ENCODE results near the gene VPS13D. TPM values are rescaled to one million over a fixed set of nuclear protein-coding genes. Genes with fewer than 3 reads are reported as not detected.

VPS13D gene
- total RNA-seq, 1 experiment from 2014 or later: 31.6 TPM

DNA sequence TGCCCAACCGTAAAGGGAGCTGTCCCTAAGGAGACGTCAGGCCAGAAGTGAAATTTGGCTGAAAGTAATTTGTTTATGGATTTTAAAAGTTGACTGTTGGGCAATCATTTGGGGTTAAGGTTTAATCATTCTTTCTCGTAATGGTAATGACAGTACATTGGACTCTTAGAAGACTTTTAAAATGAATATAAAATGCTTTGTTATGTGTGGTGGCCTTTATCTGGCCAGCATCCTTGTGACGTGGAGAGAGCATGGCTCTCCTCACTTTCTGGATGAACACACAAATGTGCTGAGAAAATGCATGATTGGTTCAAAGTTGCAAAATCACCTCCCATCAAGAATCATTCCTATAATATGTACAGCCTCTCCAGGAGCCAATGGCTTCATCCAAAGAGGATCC is 227.9 kb downstream of the VPS13D start:
- Histone ChIP-seq H4K20me1 (ENCODE audit: insufficient read depth) (no peaks in the 10 kb centered on the region), H3K79me2 (ENCODE audit: insufficient read depth, low read length) (no peaks in the 10 kb centered on the region), H2AFZ (ENCODE audit: low read depth, low read length, poor library complexity, severe bottlenecking) (no peak overlapping the region), H3K27me3 (ENCODE audit: insufficient read depth, low read length) (no peaks in the 10 kb centered on the region), H3K4me3 (replicated peaks in 1 of 2; ENCODE audit: low read depth in 1 of 2, low read length in 2 of 2) (no peak overlapping the region), H3K4me1 (ENCODE audit: control insufficient read depth in 1 of 2, insufficient read depth in 2 of 2, low read length in 2 of 2) (peaks cover 11 to 40% of the 10 kb centered on the region in 2 experiments; a peak in 3 of 4 replicates), H3K9me2 (ENCODE audit: insufficient read depth) (no peaks in the 10 kb centered on the region), H3K9ac (ENCODE audit: low read length) (no peak overlapping the region), H3K27ac (ENCODE audit: low read depth, low read length) (no peak overlapping the region), H3K9me3 (ENCODE audit: control insufficient read depth in 1 of 2, insufficient read depth in 1 of 2, low read depth in 1 of 2, low read length in 2 of 2) (no peaks in the 10 kb centered on the region), H3K36me3 (ENCODE audit: control insufficient read depth in 1 of 2, insufficient read depth in 2 of 2, low read length in 2 of 2) (no peaks in the 10 kb centered on the region), H3K4me2 (ENCODE audit: low read length) (no peak overlapping the region)
- DNase-seq (ENCODE audit: low read depth, low spot score): no peak
- ChIA-PET RAD21 (ENCODE audit: low non-redundant PET in 1 of 2, low total read pairs in 2 of 2, uncharacterized antibody in 2 of 2, unreplicated experiment in 2 of 2) (no interaction called here), CTCF (interaction anchor here (1.1 kb wide), 1 partner anchor 17 kb away, joined by 4 read pairs; no protein-coding TSS in a partner anchor), POLR2A (no interaction called here)
- no TSS peak for BruUV-seq (replicated peaks)
- intact Hi-C loops (cut with micrococcal nuclease): no loop called here
- TF ChIP-seq SP1 (IDR thresholded peaks at IDR 0.05; ENCODE audit: low read depth): no peak
- TF ChIP-seq ELF1 (IDR thresholded peaks at IDR 0.05; ENCODE audit: borderline replicate concordance, low read depth): no peak
- TF ChIP-seq, protein P1, sequence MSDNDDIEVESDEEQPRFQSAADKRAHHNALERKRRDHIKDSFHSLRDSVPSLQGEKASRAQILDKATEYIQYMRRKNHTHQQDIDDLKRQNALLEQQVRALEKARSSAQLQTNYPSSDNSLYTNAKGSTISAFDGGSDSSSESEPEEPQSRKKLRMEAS (IDR thresholded peaks at IDR 0.05): no peak
- TF ChIP-seq, protein P2, sequence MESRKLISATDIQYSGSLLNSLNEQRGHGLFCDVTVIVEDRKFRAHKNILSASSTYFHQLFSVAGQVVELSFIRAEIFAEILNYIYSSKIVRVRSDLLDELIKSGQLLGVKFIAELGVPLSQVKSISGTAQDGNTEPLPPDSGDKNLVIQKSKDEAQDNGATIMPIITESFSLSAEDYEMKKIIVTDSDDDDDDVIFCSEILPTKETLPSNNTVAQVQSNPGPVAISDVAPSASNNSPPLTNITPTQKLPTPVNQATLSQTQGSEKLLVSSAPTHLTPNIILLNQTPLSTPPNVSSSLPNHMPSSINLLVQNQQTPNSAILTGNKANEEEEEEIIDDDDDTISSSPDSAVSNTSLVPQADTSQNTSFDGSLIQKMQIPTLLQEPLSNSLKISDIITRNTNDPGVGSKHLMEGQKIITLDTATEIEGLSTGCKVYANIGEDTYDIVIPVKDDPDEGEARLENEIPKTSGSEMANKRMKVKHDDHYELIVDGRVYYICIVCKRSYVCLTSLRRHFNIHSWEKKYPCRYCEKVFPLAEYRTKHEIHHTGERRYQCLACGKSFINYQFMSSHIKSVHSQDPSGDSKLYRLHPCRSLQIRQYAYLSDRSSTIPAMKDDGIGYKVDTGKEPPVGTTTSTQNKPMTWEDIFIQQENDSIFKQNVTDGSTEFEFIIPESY (IDR thresholded peaks at IDR 0.05; ENCODE audit: extremely low read depth, insufficient replicate concordance, low read length): no peak
- TF ChIP-seq YY1 (IDR thresholded peaks at IDR 0.05; ENCODE audit: extremely low read depth, insufficient replicate concordance, low read depth, low read length): no peak
- TF ChIP-seq EGR1 (IDR thresholded peaks at IDR 0.05; ENCODE audit: low read depth): no peak
- TF ChIP-seq ZNF274 (IDR thresholded peaks at IDR 0.05; ENCODE audit: low read depth, low read length): no peak
- ATAC-seq: no peak

DNA sequence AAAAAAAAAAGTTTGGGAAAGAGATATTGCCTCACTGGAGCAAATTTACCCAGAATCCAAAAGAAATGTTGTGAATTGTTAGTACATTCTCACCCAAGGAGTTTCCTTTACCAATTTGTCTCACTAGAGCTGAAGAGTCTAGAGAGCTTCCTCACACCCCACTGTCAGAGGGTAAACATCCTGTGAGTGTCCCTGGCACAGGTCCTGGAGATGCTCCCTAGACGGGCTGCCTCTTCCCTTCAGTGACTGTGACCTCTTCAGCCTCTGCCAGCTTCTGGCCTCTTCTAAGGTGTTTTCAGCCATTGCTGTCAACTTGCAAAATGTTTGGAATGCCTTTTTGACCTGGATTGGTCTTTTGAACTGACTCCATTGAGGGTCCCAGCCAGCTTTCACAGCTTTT is 228.7 kb downstream of the VPS13D start:
- Histone ChIP-seq H3K27ac (ENCODE audit: low read depth, low read length) (no peak overlapping the region), H3K9me2 (ENCODE audit: insufficient read depth) (no peaks in the 10 kb centered on the region), H3K4me2 (ENCODE audit: low read length) (no peak overlapping the region), H3K9me3 (ENCODE audit: control insufficient read depth in 1 of 2, insufficient read depth in 1 of 2, low read depth in 1 of 2, low read length in 2 of 2) (no peaks in the 10 kb centered on the region), H3K4me1 (ENCODE audit: control insufficient read depth in 1 of 2, insufficient read depth in 2 of 2, low read length in 2 of 2) (peaks cover 11 to 34% of the 10 kb centered on the region in 2 experiments; a peak in 3 of 4 replicates), H3K79me2 (ENCODE audit: insufficient read depth, low read length) (no peaks in the 10 kb centered on the region), H2AFZ (ENCODE audit: low read depth, low read length, poor library complexity, severe bottlenecking) (no peak overlapping the region), H3K27me3 (ENCODE audit: insufficient read depth, low read length) (no peaks in the 10 kb centered on the region), H4K20me1 (ENCODE audit: insufficient read depth) (no peaks in the 10 kb centered on the region), H3K9ac (ENCODE audit: low read length) (no peak overlapping the region), H3K4me3 (replicated peaks in 1 of 2; ENCODE audit: low read depth in 1 of 2, low read length in 2 of 2) (no peak overlapping the region), H3K36me3 (ENCODE audit: control insufficient read depth in 1 of 2, insufficient read depth in 2 of 2, low read length in 2 of 2) (no peaks in the 10 kb centered on the region)
- ATAC-seq: no peak
- CTCF ChIA-PET: no interaction called here
- intact Hi-C loops (cut with micrococcal nuclease): no loop called here
- POLR2A ChIA-PET: interaction anchor here (0.7 kb wide), 1 partner anchor 33 kb away, joined by 3 read pairs; no protein-coding TSS in a partner anchor
- RAD21 ChIA-PET (ENCODE audit: low non-redundant PET in 1 of 2, low total read pairs in 2 of 2, uncharacterized antibody in 2 of 2, unreplicated experiment in 2 of 2): interaction anchor here in 1 of 2 experiments (0.7 kb wide), 1 partner anchor 284 kb away, joined by 3 read pairs; no protein-coding TSS in a partner anchor
- no TSS peak for BruUV-seq (replicated peaks)
- DNase-seq (ENCODE audit: low read depth, low spot score): no peak
- TF ChIP-seq RAD21 (IDR thresholded peaks at IDR 0.05; ENCODE audit: low read depth) (no peak), SIN3A (IDR thresholded peaks at IDR 0.05; ENCODE audit: low read depth) (no peak), EGR1 (IDR thresholded peaks at IDR 0.05; ENCODE audit: low read depth) (no peak), CBX3 (IDR thresholded peaks at IDR 0.05; ENCODE audit: low read depth) (no peak), POLR2AphosphoS5 (IDR thresholded peaks at IDR 0.05; ENCODE audit: low read depth, low read length) (no peak), YY1 (IDR thresholded peaks at IDR 0.05; ENCODE audit: extremely low read depth, insufficient replicate concordance, low read depth, low read length) (no peak), EZH2 (IDR thresholded peaks at IDR 0.05) (no peak), JUND (IDR thresholded peaks at IDR 0.05) (no peak), POLR2A (IDR thresholded peaks at IDR 0.05; ENCODE audit: borderline replicate concordance, extremely low read depth, insufficient read depth, insufficient read length) (no peak)
- TF ChIP-seq, protein P3, sequence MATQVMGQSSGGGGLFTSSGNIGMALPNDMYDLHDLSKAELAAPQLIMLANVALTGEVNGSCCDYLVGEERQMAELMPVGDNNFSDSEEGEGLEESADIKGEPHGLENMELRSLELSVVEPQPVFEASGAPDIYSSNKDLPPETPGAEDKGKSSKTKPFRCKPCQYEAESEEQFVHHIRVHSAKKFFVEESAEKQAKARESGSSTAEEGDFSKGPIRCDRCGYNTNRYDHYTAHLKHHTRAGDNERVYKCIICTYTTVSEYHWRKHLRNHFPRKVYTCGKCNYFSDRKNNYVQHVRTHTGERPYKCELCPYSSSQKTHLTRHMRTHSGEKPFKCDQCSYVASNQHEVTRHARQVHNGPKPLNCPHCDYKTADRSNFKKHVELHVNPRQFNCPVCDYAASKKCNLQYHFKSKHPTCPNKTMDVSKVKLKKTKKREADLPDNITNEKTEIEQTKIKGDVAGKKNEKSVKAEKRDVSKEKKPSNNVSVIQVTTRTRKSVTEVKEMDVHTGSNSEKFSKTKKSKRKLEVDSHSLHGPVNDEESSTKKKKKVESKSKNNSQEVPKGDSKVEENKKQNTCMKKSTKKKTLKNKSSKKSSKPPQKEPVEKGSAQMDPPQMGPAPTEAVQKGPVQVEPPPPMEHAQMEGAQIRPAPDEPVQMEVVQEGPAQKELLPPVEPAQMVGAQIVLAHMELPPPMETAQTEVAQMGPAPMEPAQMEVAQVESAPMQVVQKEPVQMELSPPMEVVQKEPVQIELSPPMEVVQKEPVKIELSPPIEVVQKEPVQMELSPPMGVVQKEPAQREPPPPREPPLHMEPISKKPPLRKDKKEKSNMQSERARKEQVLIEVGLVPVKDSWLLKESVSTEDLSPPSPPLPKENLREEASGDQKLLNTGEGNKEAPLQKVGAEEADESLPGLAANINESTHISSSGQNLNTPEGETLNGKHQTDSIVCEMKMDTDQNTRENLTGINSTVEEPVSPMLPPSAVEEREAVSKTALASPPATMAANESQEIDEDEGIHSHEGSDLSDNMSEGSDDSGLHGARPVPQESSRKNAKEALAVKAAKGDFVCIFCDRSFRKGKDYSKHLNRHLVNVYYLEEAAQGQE (IDR thresholded peaks at IDR 0.05; ENCODE audit: low read depth): no peak

Data from HCT116 (cell line).